ENCODE results near the gene UBE2Q2. TPM values are rescaled to one million over a fixed set of nuclear protein-coding genes. Genes with fewer than 3 reads are reported as not detected.
A peak's percentile ranks its signal among the peaks of the same experiment; 100 is the strongest.

Gene UBE2Q2
- total RNA-seq, 3 donors from 2014 or later (not counting 1 experiment from before 2014, with no cell fraction given), result 39.5 to 64.6 (median 63.9) TPM

- no peaks in the 10 kb centered on the region for H3K9me3 Mint-ChIP-seq
- WGBS (ENCODE audit: insufficient coverage), result 86% methylated on average over 1 of the region's 1 CpG
- peaks cover 60 to 61% of the 10 kb centered on the region in 2 donors for H3K4me1 Mint-ChIP-seq
- H3K27ac ChIP-seq (ENCODE audit: low read length), result no peak overlapping the region
- H3K27ac Mint-ChIP-seq, result no peak overlapping the region
- H3K36me3 ChIP-seq (ENCODE audit: control insufficient read depth, insufficient read depth, low read length), result peaks cover under 1% of the 10 kb centered on the region
- peaks cover 19% of the 10 kb centered on the region for H3K4me1 ChIP-seq (ENCODE audit: control insufficient read depth, insufficient read depth, low read length)
- H3K27me3 ChIP-seq (ENCODE audit: control insufficient read depth, insufficient read depth, low read length), result no peaks in the 10 kb centered on the region
- intact Hi-C loops (cut with micrococcal nuclease), result loop anchor here (10.0 kb wide), 1 partner anchor 200 kb away; a partner anchor contains a TSS
- no peak overlapping the region for H3K4me3 Mint-ChIP-seq
- no peaks in the 10 kb centered on the region for H3K36me3 Mint-ChIP-seq
- H3K4me3 ChIP-seq (ENCODE audit: low read length), result no peak overlapping the region
- DNase-seq, result no peak
- no peaks in the 10 kb centered on the region for H3K27me3 Mint-ChIP-seq (ENCODE audit: low read depth in 2 of 2)
- H3K9me3 ChIP-seq (ENCODE audit: control insufficient read depth, insufficient read depth, low read length), result no peaks in the 10 kb centered on the region
- ATAC-seq, result no peak
- TF ChIP-seq, protein P1, sequence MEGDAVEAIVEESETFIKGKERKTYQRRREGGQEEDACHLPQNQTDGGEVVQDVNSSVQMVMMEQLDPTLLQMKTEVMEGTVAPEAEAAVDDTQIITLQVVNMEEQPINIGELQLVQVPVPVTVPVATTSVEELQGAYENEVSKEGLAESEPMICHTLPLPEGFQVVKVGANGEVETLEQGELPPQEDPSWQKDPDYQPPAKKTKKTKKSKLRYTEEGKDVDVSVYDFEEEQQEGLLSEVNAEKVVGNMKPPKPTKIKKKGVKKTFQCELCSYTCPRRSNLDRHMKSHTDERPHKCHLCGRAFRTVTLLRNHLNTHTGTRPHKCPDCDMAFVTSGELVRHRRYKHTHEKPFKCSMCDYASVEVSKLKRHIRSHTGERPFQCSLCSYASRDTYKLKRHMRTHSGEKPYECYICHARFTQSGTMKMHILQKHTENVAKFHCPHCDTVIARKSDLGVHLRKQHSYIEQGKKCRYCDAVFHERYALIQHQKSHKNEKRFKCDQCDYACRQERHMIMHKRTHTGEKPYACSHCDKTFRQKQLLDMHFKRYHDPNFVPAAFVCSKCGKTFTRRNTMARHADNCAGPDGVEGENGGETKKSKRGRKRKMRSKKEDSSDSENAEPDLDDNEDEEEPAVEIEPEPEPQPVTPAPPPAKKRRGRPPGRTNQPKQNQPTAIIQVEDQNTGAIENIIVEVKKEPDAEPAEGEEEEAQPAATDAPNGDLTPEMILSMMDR (IDR thresholded peaks at IDR 0.05), result no peak
Observed at GRCh38 chr15:75924576-75924975, 81.3 kb downstream of the UBE2Q2 start.

DNA sequence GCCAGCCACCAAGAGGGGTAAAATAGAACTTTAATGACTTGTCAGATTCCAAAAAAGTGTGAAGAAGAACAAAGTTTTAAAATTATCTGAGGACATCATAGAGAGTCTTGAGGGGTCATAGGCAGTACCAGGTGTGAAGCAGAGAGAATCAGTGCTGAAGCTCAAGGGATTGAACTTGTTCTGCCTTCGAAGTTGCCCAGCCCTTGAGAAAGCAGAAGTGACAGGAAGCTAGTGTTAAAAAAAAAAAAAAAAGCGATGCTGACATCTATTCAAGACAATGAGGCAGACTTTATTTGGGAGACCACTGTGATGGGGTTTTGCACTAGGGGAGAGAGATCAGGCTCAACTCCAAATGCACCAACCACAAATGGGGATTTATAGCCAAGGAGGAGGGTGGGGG is 82.2 kb downstream of the UBE2Q2 start:
- Mint-ChIP-seq H3K27ac (peak overlapping the region in 1 of 2 donors; percentile 63), H3K36me3 (no peaks in the 10 kb centered on the region), H3K9me3 (no peaks in the 10 kb centered on the region), H3K4me3 (peak overlapping the region; percentile 72), H3K27me3 (ENCODE audit: low read depth in 2 of 2) (no peaks in the 10 kb centered on the region), H3K4me1 (peaks cover 68 to 70% of the 10 kb centered on the region in 2 donors)
- no peak overlapping the region for H3K27ac ChIP-seq (ENCODE audit: low read length)
- H3K27me3 ChIP-seq (ENCODE audit: control insufficient read depth, insufficient read depth, low read length), result no peaks in the 10 kb centered on the region
- H3K4me1 ChIP-seq (ENCODE audit: control insufficient read depth, insufficient read depth, low read length), result peaks cover 22% of the 10 kb centered on the region
- H3K36me3 ChIP-seq (ENCODE audit: control insufficient read depth, insufficient read depth, low read length), result peaks cover 2% of the 10 kb centered on the region
- ATAC-seq (peak in 2 of 3 donors; percentile 41 to 46), DNase-seq (no peak)
- TF ChIP-seq, protein P1 (IDR thresholded peaks at IDR 0.05), result no peak
- no peak overlapping the region for H3K4me3 ChIP-seq (ENCODE audit: low read length)
- H3K9me3 ChIP-seq (ENCODE audit: control insufficient read depth, insufficient read depth, low read length), result no peaks in the 10 kb centered on the region
- intact Hi-C loops (cut with micrococcal nuclease), result loop anchor here (10.0 kb wide), 1 partner anchor 201 kb away; a partner anchor contains a TSS
- WGBS (ENCODE audit: insufficient coverage), result 9% methylated on average over 1 of the region's 2 CpGs

GRCh38 chr15:75926931-75927330 is 83.7 kb downstream of the UBE2Q2 start:
- Mint-ChIP-seq H3K36me3 (no peaks in the 10 kb centered on the region), H3K9me3 (no peaks in the 10 kb centered on the region), H3K4me1 (peaks cover 77 to 78% of the 10 kb centered on the region in 2 donors), H3K27me3 (ENCODE audit: low read depth in 2 of 2) (no peaks in the 10 kb centered on the region), H3K4me3 (no peak overlapping the region), H3K27ac (no peak overlapping the region)
- Histone ChIP-seq H3K27ac (ENCODE audit: low read length) (no peak overlapping the region), H3K4me3 (ENCODE audit: low read length) (no peak overlapping the region), H3K36me3 (ENCODE audit: control insufficient read depth, insufficient read depth, low read length) (peaks cover 2% of the 10 kb centered on the region), H3K27me3 (ENCODE audit: control insufficient read depth, insufficient read depth, low read length) (no peaks in the 10 kb centered on the region), H3K9me3 (ENCODE audit: control insufficient read depth, insufficient read depth, low read length) (no peaks in the 10 kb centered on the region), H3K4me1 (ENCODE audit: control insufficient read depth, insufficient read depth, low read length) (peaks cover 22% of the 10 kb centered on the region)
- TF ChIP-seq, protein P1 (IDR thresholded peaks at IDR 0.05), result no peak
- ATAC-seq (no peak), DNase-seq (no peak)
- 98% methylated on average over 3 of the region's 3 CpGs for WGBS (ENCODE audit: insufficient coverage)
- intact Hi-C loops (cut with micrococcal nuclease), result loop anchor here (10.0 kb wide), 1 partner anchor 202 kb away; a partner anchor contains a TSS

DNA sequence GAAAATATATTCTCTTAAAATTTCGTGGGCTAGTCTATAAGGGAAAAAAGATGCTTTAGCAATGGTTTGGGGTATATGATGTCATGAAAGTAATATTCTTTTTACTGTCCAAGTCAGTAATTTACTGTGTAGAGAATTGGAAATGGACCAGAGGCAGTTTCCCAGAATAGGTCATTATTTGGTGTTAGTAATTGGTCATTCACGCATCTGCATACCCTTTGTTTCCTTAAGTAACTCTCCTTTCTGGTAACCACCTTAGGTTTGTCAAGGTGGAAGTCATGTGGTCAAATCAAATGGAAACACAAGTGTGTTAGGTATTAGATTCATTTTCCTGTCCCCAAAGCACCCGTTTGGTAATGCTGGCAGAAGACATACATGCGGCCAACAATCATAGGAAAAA is 84.4 kb downstream of the UBE2Q2 start:
- Histone ChIP-seq H3K27ac (ENCODE audit: low read length) (no peak overlapping the region), H3K27me3 (ENCODE audit: control insufficient read depth, insufficient read depth, low read length) (no peaks in the 10 kb centered on the region), H3K9me3 (ENCODE audit: control insufficient read depth, insufficient read depth, low read length) (no peaks in the 10 kb centered on the region), H3K4me1 (ENCODE audit: control insufficient read depth, insufficient read depth, low read length) (peaks cover 22% of the 10 kb centered on the region), H3K4me3 (ENCODE audit: low read length) (no peak overlapping the region), H3K36me3 (ENCODE audit: control insufficient read depth, insufficient read depth, low read length) (peaks cover 6% of the 10 kb centered on the region)
- intact Hi-C loops (cut with micrococcal nuclease), result loop anchor here (10.0 kb wide), 1 partner anchor 203 kb away; a partner anchor contains a TSS
- no peak overlapping the region for H3K4me3 Mint-ChIP-seq
- peaks cover 70 to 71% of the 10 kb centered on the region in 2 donors for H3K4me1 Mint-ChIP-seq
- DNase-seq, result no peak
- no peak for ATAC-seq
- 83% methylated on average over 4 of the region's 4 CpGs for WGBS (ENCODE audit: insufficient coverage)
- H3K27me3 Mint-ChIP-seq (ENCODE audit: low read depth in 2 of 2), result no peaks in the 10 kb centered on the region
- H3K36me3 Mint-ChIP-seq, result peaks cover 2% of the 10 kb centered on the region
- H3K27ac Mint-ChIP-seq, result no peak overlapping the region
- TF ChIP-seq, protein P1 (IDR thresholded peaks at IDR 0.05), result no peak
- H3K9me3 Mint-ChIP-seq, result no peaks in the 10 kb centered on the region

Data from natural killer cell (primary cell).